Dermis lymphatic vessel endothelial cell (primary cell): ENCODE data around the gene CTXN1. TPM values are rescaled to one million over a fixed set of nuclear protein-coding genes. Genes with fewer than 3 reads are reported as not detected.

ENCODE experiments used
- total RNA-seq: library from RNA; depleted of rRNA; stranded (reverse); fragments of >200 nt; gene quantifications from 2 replicates; pipeline ENCODE4 v1.2.1, GENCODE V29; 2014

The CTXN1 gene
- total RNA-seq: 0.33 and 0.77 TPM in 2 replicates

GRCh38 chr19:7926021-7926726 lies at the start of gene CTXN1:
TSS of gene CTXN1 (minus strand) at chr19:7926135. CDS start at chr19:7925538, 597 bp downstream.

GRCh38 chr19:7943444-7944176 lies 17.7 kb upstream of the CTXN1 start, which contains the start of gene TIMM44:
TSS of gene TIMM44 (minus strand) at chr19:7943666. CDS start at chr19:7943651, 15 bp downstream.

GRCh38 chr19:7919610-7920518 lies 6.1 kb downstream of the CTXN1 start, which contains the start of gene SNAPC2:
TSS of gene SNAPC2 (plus strand) at chr19:7920338. CDS start at chr19:7920367, 29 bp downstream.

GRCh38 chr19:7914598-7915045 lies 11.3 kb downstream of the CTXN1 start, which contains the start of gene TGFBR3L:
TSS of gene TGFBR3L (plus strand) at chr19:7914830.

GRCh38 chr19:7903244-7904073 lies 22.5 kb downstream of the CTXN1 start, which contains the start of gene MAP2K7:
TSS of gene MAP2K7 (plus strand) at chr19:7903877. CDS start at chr19:7903945, 68 bp downstream.

GRCh38 chr19:7888145-7888825 lies 37.6 kb downstream of the CTXN1 start, which contains the start of gene LRRC8E:
TSS of gene LRRC8E (plus strand) at chr19:7888510. CDS start at chr19:7895604, 7,094 bp downstream.

Other genes starting within 250 kb of the CTXN1 start
- gene MCEMP1, start 249.0 kb downstream of the CTXN1 start, total RNA-seq: not detected in 2 replicates
- 111 and 133 TPM in 2 replicates for gene TRAPPC5, start 245.3 kb downstream of the CTXN1 start, total RNA-seq
- gene FCER2, start 224.0 kb downstream of the CTXN1 start, total RNA-seq: not detected in 2 replicates
- under 0.01 and 0.76 TPM in 2 replicates for gene CLEC4G, start 194.0 kb downstream of the CTXN1 start, total RNA-seq
- 0.11 and 0.26 TPM in 2 replicates for gene CD209, start 178.6 kb downstream of the CTXN1 start, total RNA-seq
- 146 and 160 TPM in 2 replicates for gene CLEC4M, start 162.9 kb downstream of the CTXN1 start, total RNA-seq
- gene EVI5L, start 95.9 kb downstream of the CTXN1 start, total RNA-seq: 6.8 and 7.3 TPM in 2 replicates
- gene PRR36, start 51.7 kb downstream of the CTXN1 start, total RNA-seq: not detected in 2 replicates
- 0.33 and 0.43 TPM in 2 replicates for gene LRRC8E, start 37.6 kb downstream of the CTXN1 start, total RNA-seq
- gene MAP2K7, start 22.3 kb downstream of the CTXN1 start, total RNA-seq: 9.6 and 11.0 TPM in 2 replicates
- gene TGFBR3L, start 11.3 kb downstream of the CTXN1 start, total RNA-seq: 0.22 TPM in 1 of 2 replicates, not detected in the other
- 4.1 and 5.5 TPM in 2 replicates for gene SNAPC2, start 5.8 kb downstream of the CTXN1 start, total RNA-seq
- gene TIMM44, start 17.5 kb upstream of the CTXN1 start, total RNA-seq: 20.6 and 35.1 TPM in 2 replicates
- 29.0 and 34.6 TPM in 2 replicates for gene ELAVL1, start 79.5 kb upstream of the CTXN1 start, total RNA-seq
- not detected in 2 replicates for gene CCL25, start 126.6 kb upstream of the CTXN1 start, total RNA-seq
- gene FBN3, start 223.5 kb upstream of the CTXN1 start, total RNA-seq: not detected in 2 replicates